Measurements from ENCODE around the gene PRAMEF17. TPM values are rescaled to one million over a fixed set of nuclear protein-coding genes. Genes with fewer than 3 reads are reported as not detected.
"Not testable (repeated sequence)": the region's sequence is repeated elsewhere in the genome, so short reads cannot be mapped to it uniquely, and the experiment has no call there.

Gene PRAMEF17
- total RNA-seq, result not detected

DNA sequence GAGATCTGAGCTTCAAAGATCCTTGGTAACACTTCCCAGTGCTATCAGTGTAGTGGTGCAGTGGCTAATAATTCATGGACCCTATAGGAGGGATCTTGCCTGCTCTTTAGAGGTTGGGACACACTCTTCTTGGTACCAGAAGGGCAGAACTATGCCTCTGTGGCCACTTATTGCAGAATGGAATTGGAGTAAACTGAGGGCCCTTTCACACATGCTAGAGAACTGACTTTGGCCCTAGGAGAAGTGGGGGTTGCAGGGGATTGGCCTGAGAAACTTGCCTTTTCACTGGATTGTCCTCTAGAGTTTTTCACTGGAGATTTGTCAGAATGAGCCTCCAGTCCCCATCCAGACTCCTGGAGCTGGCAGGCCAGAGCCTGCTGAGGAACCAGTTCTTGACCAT lies at the start of gene PRAMEF17:
Gene PRAMEF17, plus strand, starts transcription at position 301 of the 400 bp plus-strand sequence. Its CDS starts 26 bp downstream, at position 327.
- DNase-seq; CTCF ChIA-PET; H3K4me3 Mint-ChIP-seq; H3K27ac Mint-ChIP-seq; H3K9me3 Mint-ChIP-seq; H3K36me3 Mint-ChIP-seq (ENCODE audit: low read depth); H3K27me3 Mint-ChIP-seq; POLR2A ChIA-PET; H3K4me1 Mint-ChIP-seq: not testable (repeated sequence)

- DNase-seq; H3K27ac Mint-ChIP-seq; H3K27me3 Mint-ChIP-seq; POLR2A ChIA-PET; H3K4me1 Mint-ChIP-seq; H3K36me3 Mint-ChIP-seq (ENCODE audit: low read depth); H3K9me3 Mint-ChIP-seq; H3K4me3 Mint-ChIP-seq; CTCF ChIA-PET: not testable (repeated sequence)
Observed at GRCh38 chr1:13342496-13342895, 46.9 kb upstream of the PRAMEF17 start.

DNA sequence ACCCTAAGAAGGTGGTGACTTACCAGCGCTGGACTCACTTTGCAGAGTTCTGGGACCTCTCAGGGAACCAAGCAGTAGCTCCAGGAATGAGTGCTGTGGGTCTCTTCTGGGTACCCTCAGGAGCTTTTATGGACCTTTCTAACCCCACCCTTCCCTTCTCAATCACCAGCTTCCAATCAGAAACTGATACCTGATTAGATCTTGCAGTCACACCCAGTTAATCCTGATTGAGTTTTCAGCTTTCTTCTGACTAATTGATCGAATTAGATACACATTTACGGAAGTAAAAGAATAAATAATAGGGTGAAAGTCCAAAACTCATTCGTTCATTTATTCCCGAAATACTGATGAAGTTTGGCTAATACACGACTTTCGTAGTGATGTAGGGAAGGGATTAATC lies 42.4 kb upstream of the PRAMEF17 start, which contains the start of gene PRAMEF14:
Gene PRAMEF14, minus strand, starts transcription at position 101 of the 400 bp plus-strand sequence. CDS start 1,820 bp downstream, outside the sequence.
- H3K4me1 Mint-ChIP-seq; H3K27ac Mint-ChIP-seq; POLR2A ChIA-PET; H3K36me3 Mint-ChIP-seq (ENCODE audit: low read depth); DNase-seq; H3K9me3 Mint-ChIP-seq; H3K27me3 Mint-ChIP-seq; CTCF ChIA-PET; H3K4me3 Mint-ChIP-seq: not testable (repeated sequence)

- POLR2A ChIA-PET; H3K36me3 Mint-ChIP-seq (ENCODE audit: low read depth); H3K27ac Mint-ChIP-seq; H3K4me1 Mint-ChIP-seq; H3K27me3 Mint-ChIP-seq; H3K9me3 Mint-ChIP-seq; H3K4me3 Mint-ChIP-seq; CTCF ChIA-PET; DNase-seq: not testable (repeated sequence)
Observed at GRCh38 chr1:13353476-13353875, 36.0 kb upstream of the PRAMEF17 start.

GRCh38 chr1:13354475-13354874 lies 35.0 kb upstream of the PRAMEF17 start:
- H3K4me3 Mint-ChIP-seq; H3K27me3 Mint-ChIP-seq; H3K27ac Mint-ChIP-seq; POLR2A ChIA-PET; H3K4me1 Mint-ChIP-seq; DNase-seq; CTCF ChIA-PET; H3K36me3 Mint-ChIP-seq (ENCODE audit: low read depth); H3K9me3 Mint-ChIP-seq: not testable (repeated sequence)

DNA sequence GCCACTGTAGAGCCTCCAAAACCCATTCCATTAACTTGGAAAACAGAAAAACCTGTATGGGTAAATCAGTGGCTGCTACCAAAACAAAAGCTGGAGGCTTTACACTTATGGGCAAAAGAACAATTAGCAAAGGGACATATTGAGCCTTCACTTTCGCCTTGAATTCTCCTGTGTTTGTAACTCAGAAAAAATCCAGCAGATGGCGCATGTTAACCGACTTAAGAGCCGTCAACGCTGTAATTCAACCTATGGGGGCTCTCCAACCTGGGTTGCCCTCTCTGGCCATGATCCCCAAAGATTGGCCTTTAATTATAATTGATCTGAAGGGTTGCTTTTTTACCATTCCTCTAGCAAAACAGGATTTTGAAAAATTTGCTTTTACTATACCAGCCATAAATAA lies 32.7 kb upstream of the PRAMEF17 start:
- H3K36me3 Mint-ChIP-seq (ENCODE audit: low read depth); H3K9me3 Mint-ChIP-seq; H3K4me1 Mint-ChIP-seq; POLR2A ChIA-PET; CTCF ChIA-PET; H3K27ac Mint-ChIP-seq; H3K27me3 Mint-ChIP-seq; H3K4me3 Mint-ChIP-seq: not testable (repeated sequence)
- DNase-seq, result peak; percentile 44

- H3K36me3 Mint-ChIP-seq (ENCODE audit: low read depth); DNase-seq; POLR2A ChIA-PET; H3K9me3 Mint-ChIP-seq; H3K27me3 Mint-ChIP-seq; H3K27ac Mint-ChIP-seq; H3K4me3 Mint-ChIP-seq; H3K4me1 Mint-ChIP-seq; CTCF ChIA-PET: not testable (repeated sequence)
Observed at GRCh38 chr1:13362364-13362763, 27.1 kb upstream of the PRAMEF17 start.

GRCh38 chr1:13364928-13365327 lies 24.5 kb upstream of the PRAMEF17 start:
- H3K27me3 Mint-ChIP-seq; H3K9me3 Mint-ChIP-seq; POLR2A ChIA-PET; H3K36me3 Mint-ChIP-seq (ENCODE audit: low read depth); CTCF ChIA-PET; H3K4me3 Mint-ChIP-seq; H3K4me1 Mint-ChIP-seq; DNase-seq; H3K27ac Mint-ChIP-seq: not testable (repeated sequence)

- H3K4me3 Mint-ChIP-seq; H3K27me3 Mint-ChIP-seq; CTCF ChIA-PET; H3K9me3 Mint-ChIP-seq; POLR2A ChIA-PET; H3K4me1 Mint-ChIP-seq; H3K36me3 Mint-ChIP-seq (ENCODE audit: low read depth); DNase-seq; H3K27ac Mint-ChIP-seq: not testable (repeated sequence)
Observed at GRCh38 chr1:13366536-13366935, 22.9 kb upstream of the PRAMEF17 start.

DNA sequence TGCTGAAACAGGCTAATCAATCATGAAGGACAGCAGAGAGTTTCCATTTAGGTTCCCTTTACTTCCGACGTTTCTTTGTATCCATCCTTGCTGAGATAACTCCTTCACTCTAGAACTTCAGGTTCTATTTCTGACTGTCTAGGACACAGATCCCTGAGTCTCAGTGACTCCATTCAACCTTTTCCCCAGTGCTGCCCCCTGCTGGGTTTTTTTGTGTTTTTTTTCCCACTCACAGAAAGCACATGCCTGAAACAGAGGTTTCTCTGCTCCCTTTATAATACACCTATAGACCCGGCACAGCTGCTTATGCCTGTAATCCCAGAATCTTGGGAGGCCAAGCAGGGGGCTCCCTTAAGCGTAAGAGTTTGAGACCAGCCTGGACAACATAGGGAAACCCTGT lies 20.9 kb upstream of the PRAMEF17 start:
- peak; percentile 22 for DNase-seq
- CTCF ChIA-PET; POLR2A ChIA-PET; H3K4me1 Mint-ChIP-seq; H3K27me3 Mint-ChIP-seq; H3K36me3 Mint-ChIP-seq (ENCODE audit: low read depth); H3K4me3 Mint-ChIP-seq; H3K27ac Mint-ChIP-seq; H3K9me3 Mint-ChIP-seq: not testable (repeated sequence)

DNA sequence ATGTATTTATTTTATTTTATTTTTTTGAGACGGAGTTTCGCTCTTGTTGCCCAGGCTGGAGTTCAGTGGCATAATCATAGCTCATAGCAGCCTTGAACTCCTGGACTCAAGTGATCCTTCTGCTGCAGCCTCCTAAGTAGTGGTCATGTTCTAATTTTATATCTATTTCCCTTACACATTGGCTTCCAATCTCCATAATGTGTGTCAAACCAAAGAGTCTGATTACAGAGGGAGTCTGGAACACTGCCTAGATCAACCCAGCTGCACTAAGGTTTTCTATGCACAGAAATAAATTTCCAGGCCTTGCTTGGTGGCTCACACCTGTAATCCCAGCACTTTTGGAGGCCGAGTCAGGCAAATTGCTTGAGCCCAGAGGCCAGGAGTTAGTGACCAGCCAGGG lies 10.4 kb upstream of the PRAMEF17 start:
- DNase-seq, CTCF ChIA-PET, H3K27me3 Mint-ChIP-seq: not testable (repeated sequence)

GRCh38 chr1:13380380-13380779 lies 9.1 kb upstream of the PRAMEF17 start:
- POLR2A ChIA-PET, result not testable (repeated sequence)

More for the DNA sequence above, 10.4 kb upstream of the PRAMEF17 start:
- H3K36me3 Mint-ChIP-seq (ENCODE audit: low read depth); H3K4me3 Mint-ChIP-seq; H3K4me1 Mint-ChIP-seq; POLR2A ChIA-PET; H3K27ac Mint-ChIP-seq; H3K9me3 Mint-ChIP-seq: not testable (repeated sequence)

DNA sequence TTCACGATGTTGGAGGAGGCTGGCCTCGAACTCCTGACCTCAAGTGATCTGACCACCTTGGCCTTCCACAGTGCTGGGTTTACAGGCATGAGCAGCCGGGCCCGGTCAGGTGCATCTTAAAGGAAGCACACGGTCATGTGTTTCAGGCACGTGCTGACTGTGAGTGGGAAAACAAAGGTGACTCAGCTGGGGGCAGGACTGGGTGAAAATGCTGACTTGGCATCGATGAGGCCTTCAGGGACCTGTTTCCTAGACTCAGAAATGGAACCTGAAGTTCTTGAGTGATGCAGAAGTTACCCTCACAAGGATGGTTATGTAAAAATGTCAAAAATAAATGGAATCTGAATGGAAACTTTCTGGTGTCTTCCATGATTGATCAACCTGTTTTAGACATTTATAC lies 3.6 kb downstream of the PRAMEF17 start:
- H3K9me3 Mint-ChIP-seq; POLR2A ChIA-PET; DNase-seq; H3K27me3 Mint-ChIP-seq; H3K4me1 Mint-ChIP-seq; H3K27ac Mint-ChIP-seq; CTCF ChIA-PET; H3K4me3 Mint-ChIP-seq; H3K36me3 Mint-ChIP-seq (ENCODE audit: low read depth): not testable (repeated sequence)

More at GRCh38 chr1:13380380-13380779, 9.1 kb upstream of the PRAMEF17 start:
- not testable (repeated sequence) for H3K4me1 Mint-ChIP-seq; DNase-seq; H3K27ac Mint-ChIP-seq; H3K36me3 Mint-ChIP-seq (ENCODE audit: low read depth); H3K4me3 Mint-ChIP-seq; H3K27me3 Mint-ChIP-seq; H3K9me3 Mint-ChIP-seq
- CTCF ChIA-PET, result interaction anchor here (0.6 kb wide), 1 partner anchor 373 kb away, joined by 3 read pairs; no protein-coding TSS in a partner anchor

- H3K27ac Mint-ChIP-seq; H3K27me3 Mint-ChIP-seq; H3K36me3 Mint-ChIP-seq (ENCODE audit: low read depth); H3K9me3 Mint-ChIP-seq; DNase-seq; H3K4me1 Mint-ChIP-seq; H3K4me3 Mint-ChIP-seq; POLR2A ChIA-PET; CTCF ChIA-PET: not testable (repeated sequence)
Observed at GRCh38 chr1:13394761-13395160, 5.3 kb downstream of the PRAMEF17 start.

GRCh38 chr1:13395311-13395710 lies 5.9 kb downstream of the PRAMEF17 start:
- POLR2A ChIA-PET; H3K27ac Mint-ChIP-seq; H3K9me3 Mint-ChIP-seq; H3K36me3 Mint-ChIP-seq (ENCODE audit: low read depth); H3K4me1 Mint-ChIP-seq; H3K4me3 Mint-ChIP-seq; DNase-seq; CTCF ChIA-PET; H3K27me3 Mint-ChIP-seq: not testable (repeated sequence)
